ENCODE results near the gene ZNF562. TPM values are rescaled to one million over a fixed set of nuclear protein-coding genes. Genes with fewer than 3 reads are reported as not detected.

The ZNF562 gene
- total RNA-seq, 1 experiment from 2014 or later: 56.5 TPM

DNA sequence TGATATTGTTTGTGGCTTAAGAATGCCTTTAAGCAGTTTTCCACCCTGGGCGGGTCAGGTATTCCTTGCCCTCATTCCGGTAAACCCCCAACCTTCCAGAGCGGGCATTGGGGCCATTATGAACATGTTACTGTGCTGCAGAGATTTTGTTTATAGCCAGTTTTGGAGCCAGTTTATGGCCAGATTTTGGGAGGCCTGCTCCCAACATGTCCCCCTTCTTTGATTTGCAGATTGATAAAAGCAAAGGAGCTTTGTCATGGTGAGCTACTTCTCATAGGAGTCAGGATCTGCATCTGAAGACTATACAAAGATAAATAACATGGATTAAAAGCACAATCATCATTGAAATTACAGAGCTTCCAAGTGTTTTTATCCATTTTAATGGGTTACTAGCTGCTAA lies 36.9 kb upstream of the ZNF562 start:
- intact Hi-C loops (cut with micrococcal nuclease): no loop called here
- POLR2A ChIA-PET: interaction anchor here (1.0 kb wide), 1 partner anchor 10 kb away, joined by 3 read pairs; no protein-coding TSS in a partner anchor

DNA sequence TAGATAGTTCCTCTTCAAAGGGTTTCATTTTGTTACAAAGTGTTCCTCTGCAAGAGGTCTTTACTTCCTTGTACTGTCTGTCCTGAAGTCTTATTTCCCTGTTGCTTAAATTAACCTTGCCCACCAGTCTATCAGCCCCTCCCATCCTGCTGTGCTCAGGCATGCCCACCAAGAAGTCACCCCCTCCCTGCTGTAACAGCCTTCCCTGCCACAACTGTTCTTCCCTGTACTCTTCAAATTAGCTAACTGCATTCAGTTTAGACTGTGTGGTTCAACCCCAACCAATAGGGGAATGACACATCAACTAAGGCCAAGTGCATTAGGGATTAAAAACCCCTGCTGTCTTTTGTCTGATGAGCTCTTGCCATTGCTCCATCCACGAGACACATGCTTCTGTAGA lies 34.4 kb upstream of the ZNF562 start:
- H3K27ac Mint-ChIP-seq (ENCODE audit: low read depth, unreplicated experiment): no peak overlapping the region
- CTCF ChIA-PET: no interaction called here
- no peak for DNase-seq (ENCODE audit: unreplicated experiment)
- no peak overlapping the region for H3K4me3 Mint-ChIP-seq (ENCODE audit: unreplicated experiment)
- POLR2A ChIA-PET: no interaction called here
- BruUV-seq (replicated peaks): no TSS peak
- no peaks in the 10 kb centered on the region for H3K27me3 Mint-ChIP-seq (ENCODE audit: insufficient read depth, unreplicated experiment)
- no peak for TF ChIP-seq CTCF (IDR thresholded peaks at IDR 0.05; ENCODE audit: unreplicated experiment)
- no peaks in the 10 kb centered on the region for H3K36me3 Mint-ChIP-seq (ENCODE audit: insufficient read depth, unreplicated experiment)
- H3K9me3 Mint-ChIP-seq (ENCODE audit: unreplicated experiment): peaks cover 9% of the 10 kb centered on the region
- no peaks in the 10 kb centered on the region for H3K4me1 Mint-ChIP-seq (ENCODE audit: insufficient read depth, unreplicated experiment)
- intact Hi-C loops (cut with micrococcal nuclease): no loop called here

More for the DNA sequence above, 36.9 kb upstream of the ZNF562 start:
- DNase-seq (ENCODE audit: unreplicated experiment): no peak
- Mint-ChIP-seq H3K36me3 (ENCODE audit: insufficient read depth, unreplicated experiment) (no peaks in the 10 kb centered on the region), H3K4me1 (ENCODE audit: insufficient read depth, unreplicated experiment) (no peaks in the 10 kb centered on the region), H3K27me3 (ENCODE audit: insufficient read depth, unreplicated experiment) (no peaks in the 10 kb centered on the region), H3K27ac (ENCODE audit: low read depth, unreplicated experiment) (no peak overlapping the region), H3K9me3 (ENCODE audit: unreplicated experiment) (peaks cover 9% of the 10 kb centered on the region), H3K4me3 (ENCODE audit: unreplicated experiment) (no peak overlapping the region)
- no TSS peak for BruUV-seq (replicated peaks)
- CTCF ChIA-PET: interaction anchor here (0.9 kb wide), 1 partner anchor 10 kb away, joined by 3 read pairs; no protein-coding TSS in a partner anchor
- no peak for TF ChIP-seq CTCF (IDR thresholded peaks at IDR 0.05; ENCODE audit: unreplicated experiment)

GRCh38 chr19:9705836-9706235 lies 30.9 kb upstream of the ZNF562 start:
- DNase-seq (ENCODE audit: unreplicated experiment): no peak
- BruUV-seq (replicated peaks): no TSS peak
- H3K27ac Mint-ChIP-seq (ENCODE audit: low read depth, unreplicated experiment): no peak overlapping the region
- intact Hi-C loops (cut with micrococcal nuclease): no loop called here
- H3K27me3 Mint-ChIP-seq (ENCODE audit: insufficient read depth, unreplicated experiment): no peaks in the 10 kb centered on the region
- no peak for TF ChIP-seq CTCF (IDR thresholded peaks at IDR 0.05; ENCODE audit: unreplicated experiment)
- peaks cover 20% of the 10 kb centered on the region for H3K9me3 Mint-ChIP-seq (ENCODE audit: unreplicated experiment)
- ChIA-PET CTCF (no interaction called here), POLR2A (interaction anchor here (0.6 to 1.5 kb wide), 2 partner anchors 31 to 1386 kb away, joined by 3 read pairs; partner anchors contain the start of gene ZNF562)
- H3K4me1 Mint-ChIP-seq (ENCODE audit: insufficient read depth, unreplicated experiment): no peaks in the 10 kb centered on the region
- H3K36me3 Mint-ChIP-seq (ENCODE audit: insufficient read depth, unreplicated experiment): no peaks in the 10 kb centered on the region
- no peak overlapping the region for H3K4me3 Mint-ChIP-seq (ENCODE audit: unreplicated experiment)

DNA sequence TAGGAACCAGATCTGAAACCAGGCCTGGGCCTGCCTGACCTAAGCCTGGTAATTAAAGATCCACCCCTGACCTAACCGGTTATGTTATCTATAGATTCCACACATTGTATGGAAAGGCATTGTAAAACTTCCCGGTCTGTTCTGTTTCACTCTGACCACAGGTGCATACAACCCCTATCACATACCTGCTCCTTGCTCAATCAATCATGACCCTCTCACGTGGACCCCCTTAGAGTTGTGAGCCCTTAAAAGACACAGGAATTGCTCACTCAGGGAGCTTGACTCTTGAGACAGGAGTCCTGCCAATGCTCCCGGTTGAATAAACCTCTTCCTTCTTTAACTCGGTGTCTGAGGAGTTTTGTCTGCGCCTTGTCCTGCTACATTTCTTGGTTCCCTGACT lies 27.3 kb upstream of the ZNF562 start:
- CTCF ChIA-PET: no interaction called here
- no peak for DNase-seq (ENCODE audit: unreplicated experiment)
- H3K27ac Mint-ChIP-seq (ENCODE audit: low read depth, unreplicated experiment): no peak overlapping the region

More for the DNA sequence above, 27.3 kb upstream of the ZNF562 start:
- TF ChIP-seq CTCF (IDR thresholded peaks at IDR 0.05; ENCODE audit: unreplicated experiment): no peak
- H3K4me1 Mint-ChIP-seq (ENCODE audit: insufficient read depth, unreplicated experiment): no peaks in the 10 kb centered on the region
- peaks cover 20% of the 10 kb centered on the region for H3K9me3 Mint-ChIP-seq (ENCODE audit: unreplicated experiment)
- no peaks in the 10 kb centered on the region for H3K27me3 Mint-ChIP-seq (ENCODE audit: insufficient read depth, unreplicated experiment)
- H3K36me3 Mint-ChIP-seq (ENCODE audit: insufficient read depth, unreplicated experiment): no peaks in the 10 kb centered on the region
- BruUV-seq (replicated peaks): no TSS peak
- intact Hi-C loops (cut with micrococcal nuclease): no loop called here
- H3K4me3 Mint-ChIP-seq (ENCODE audit: unreplicated experiment): no peak overlapping the region
- POLR2A ChIA-PET: no interaction called here

All from MCF 10A (cell line).